ENCODE data around the gene USP21. TPM values are rescaled to one million over a fixed set of nuclear protein-coding genes. Genes with fewer than 3 reads are reported as not detected.
"Not testable (repeated sequence)": the region's sequence is repeated elsewhere in the genome, so short reads cannot be mapped to it uniquely, and the experiment has no call there.

USP21 gene, protein sequence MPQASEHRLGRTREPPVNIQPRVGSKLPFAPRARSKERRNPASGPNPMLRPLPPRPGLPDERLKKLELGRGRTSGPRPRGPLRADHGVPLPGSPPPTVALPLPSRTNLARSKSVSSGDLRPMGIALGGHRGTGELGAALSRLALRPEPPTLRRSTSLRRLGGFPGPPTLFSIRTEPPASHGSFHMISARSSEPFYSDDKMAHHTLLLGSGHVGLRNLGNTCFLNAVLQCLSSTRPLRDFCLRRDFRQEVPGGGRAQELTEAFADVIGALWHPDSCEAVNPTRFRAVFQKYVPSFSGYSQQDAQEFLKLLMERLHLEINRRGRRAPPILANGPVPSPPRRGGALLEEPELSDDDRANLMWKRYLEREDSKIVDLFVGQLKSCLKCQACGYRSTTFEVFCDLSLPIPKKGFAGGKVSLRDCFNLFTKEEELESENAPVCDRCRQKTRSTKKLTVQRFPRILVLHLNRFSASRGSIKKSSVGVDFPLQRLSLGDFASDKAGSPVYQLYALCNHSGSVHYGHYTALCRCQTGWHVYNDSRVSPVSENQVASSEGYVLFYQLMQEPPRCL
- 5.5 and 9.7 TPM in 2 replicates for total RNA-seq (2014; rRNA removed; shearing (Covaris generic))
- 29.5 and 31.3 TPM in 2 replicates for polyA plus RNA-seq (2015; cell fraction: cytosol; rRNA removed)
- polyA plus RNA-seq (2015; cell fraction: nucleus; rRNA removed), result 73.9 and 74.8 TPM in 2 replicates

- peak; percentile 78 for DNase-seq (ENCODE audit: low read depth)
These were observed at the start of gene USP21 for GRCh38 chr1:161159087-161159912. Gene USP21 (plus strand): TSS chr1:161159500. CDS start chr1:161160641, 1,141 bp downstream.

- DNase-seq (ENCODE audit: low read depth), result no peak
These were observed 48.2 kb upstream of the USP21 start for GRCh38 chr1:161111117-161111516.

DNA sequence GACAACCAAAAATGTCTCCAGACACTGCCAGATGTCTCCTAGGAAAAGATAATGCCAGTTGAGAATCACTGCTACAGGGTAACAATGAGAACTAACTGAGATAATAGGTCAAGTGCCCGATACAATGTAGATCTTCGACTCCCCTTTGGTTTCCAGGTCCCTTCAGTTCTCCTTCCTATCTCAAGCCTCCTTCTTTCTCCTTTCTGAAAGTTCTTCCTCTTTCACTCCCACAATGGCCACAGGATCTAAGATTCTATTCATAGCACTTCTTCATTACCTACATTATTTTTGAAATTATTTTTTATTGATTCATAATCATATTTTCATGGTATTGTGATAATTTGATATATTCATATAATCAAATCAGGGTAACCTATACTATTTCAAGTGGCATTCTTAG lies 47.8 kb upstream of the USP21 start:
- no peak for DNase-seq (ENCODE audit: low read depth)

- DNase-seq (ENCODE audit: low read depth), result no peak
These were observed 45.4 kb upstream of the USP21 start for GRCh38 chr1:161113915-161114314.

DNA sequence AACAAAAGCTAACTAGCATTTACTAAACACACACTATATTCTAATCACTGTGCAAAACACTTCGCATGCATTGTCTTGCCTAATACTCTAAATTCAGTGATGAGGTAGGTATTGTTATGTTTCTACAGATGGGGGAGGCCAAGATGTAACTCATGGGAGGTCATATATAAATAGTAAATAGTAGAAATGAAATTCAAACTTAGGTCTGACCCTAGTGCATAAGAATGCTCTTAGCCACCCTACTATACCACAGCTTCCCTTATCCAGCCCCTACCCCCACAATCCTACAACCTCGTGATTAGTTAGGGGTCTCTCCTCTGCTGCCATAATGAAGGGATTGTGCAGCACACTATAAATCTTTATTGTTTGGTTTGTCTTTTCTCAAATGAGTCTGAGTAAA lies 44.7 kb upstream of the USP21 start:
- DNase-seq (ENCODE audit: low read depth), result no peak

- peak; percentile 96 for DNase-seq (ENCODE audit: low read depth)
These were observed 44.1 kb upstream of the USP21 start for GRCh38 chr1:161115132-161115711.

DNA sequence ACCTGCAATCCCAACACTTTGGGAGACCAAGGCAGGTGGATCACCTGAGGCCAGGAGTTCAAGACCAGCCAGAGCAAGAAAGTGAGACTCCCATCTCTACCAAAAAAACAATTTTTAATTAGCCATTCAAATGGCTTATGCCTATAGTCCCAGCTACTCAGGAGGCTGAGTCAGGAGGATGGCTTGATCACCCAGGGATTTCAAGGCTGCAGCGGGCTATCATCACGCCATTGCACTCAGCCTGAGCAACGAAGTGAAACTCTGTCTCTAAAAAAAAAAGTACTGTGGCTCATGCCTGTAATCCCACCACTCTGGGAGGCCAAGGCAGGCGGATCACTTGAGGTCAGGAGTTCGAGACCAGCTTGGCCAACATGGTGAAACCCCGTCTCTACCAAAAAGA lies 43.3 kb upstream of the USP21 start:
- not testable (repeated sequence) for DNase-seq (ENCODE audit: low read depth)

- DNase-seq (ENCODE audit: low read depth), result peak; percentile 84
These were observed 41.3 kb upstream of the USP21 start, which contains the start of the genes NIT1 and PFDN2 for GRCh38 chr1:161117759-161118581. Gene NIT1 (plus strand): TSS chr1:161118105. CDS start chr1:161118177, 72 bp downstream. Gene PFDN2 (minus strand): TSS chr1:161118037. CDS start chr1:161118026, 11 bp downstream.

- DNase-seq (ENCODE audit: low read depth), result peak; percentile 66
These were observed 40.0 kb upstream of the USP21 start for GRCh38 chr1:161119092-161119903.

DNA sequence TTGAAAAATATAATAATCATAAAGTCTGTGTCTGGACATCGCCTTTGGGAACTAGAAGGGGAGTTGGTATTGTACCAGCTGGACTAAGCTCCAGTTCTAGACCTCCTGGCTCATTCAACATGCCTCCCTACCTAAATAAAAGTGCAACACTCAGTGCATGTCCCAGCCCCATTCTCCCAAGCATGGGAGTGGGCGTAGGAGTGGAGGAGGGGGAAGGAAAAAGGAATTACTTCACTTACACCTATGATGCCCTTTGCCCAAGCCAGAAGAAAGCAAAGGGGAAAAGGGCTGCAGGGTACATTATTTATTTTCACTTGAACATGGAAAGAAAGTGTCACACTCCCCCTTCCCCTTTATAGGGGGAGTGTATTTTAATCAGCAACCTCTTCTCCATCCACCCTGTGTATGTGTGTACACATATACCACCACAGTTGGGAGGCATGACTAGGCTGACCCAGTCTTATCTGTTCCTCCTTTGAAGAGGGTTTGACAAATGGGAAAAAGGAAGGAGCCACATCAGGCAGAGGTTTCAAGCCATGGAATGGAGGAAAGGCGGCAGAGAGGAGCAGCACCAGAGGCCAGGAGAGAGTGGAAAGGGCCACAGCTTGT lies 38.2 kb upstream of the USP21 start:
- DNase-seq (ENCODE audit: low read depth), result no peak

DNA sequence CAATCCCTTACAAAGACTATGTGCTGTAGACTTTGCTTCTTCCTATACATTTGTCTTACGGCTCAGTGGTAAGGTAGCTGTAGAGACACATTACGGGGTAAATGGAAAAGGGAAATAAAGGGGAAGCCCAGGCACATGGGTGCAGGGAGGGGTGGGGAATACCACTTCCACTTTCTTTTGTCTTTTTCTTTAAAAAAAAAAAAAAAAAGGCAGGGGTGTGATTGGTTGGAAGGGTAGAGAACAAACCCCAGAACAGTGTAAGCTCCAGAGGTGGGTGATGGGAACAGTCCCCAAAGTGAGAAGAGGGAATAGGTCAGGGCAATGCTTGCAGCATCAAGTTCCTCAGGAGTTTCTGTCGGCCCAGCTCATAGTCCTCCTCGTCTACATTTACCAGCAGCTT lies 37.5 kb upstream of the USP21 start:
- no peak for DNase-seq (ENCODE audit: low read depth)

DNA sequence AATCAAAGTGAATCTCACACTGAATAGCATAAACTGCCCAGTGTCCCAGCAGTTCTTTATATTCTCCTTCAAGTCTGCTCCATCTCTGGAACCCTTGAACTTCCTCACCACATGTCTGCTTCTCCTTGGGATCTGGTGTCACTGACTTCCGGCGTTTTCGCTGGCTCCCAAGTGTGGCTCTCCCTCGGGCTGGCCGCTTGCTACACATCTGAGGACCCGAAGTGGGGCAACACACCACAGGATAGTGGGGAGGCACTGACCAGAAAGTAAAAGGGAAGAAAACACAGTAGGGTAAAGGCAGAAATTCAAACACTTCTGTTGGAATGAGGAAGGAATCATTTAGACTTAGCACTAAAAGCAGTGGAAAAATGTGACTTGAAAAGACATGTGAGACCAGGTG lies 36.3 kb upstream of the USP21 start:
- DNase-seq (ENCODE audit: low read depth), result no peak

GRCh38 chr1:161127649-161128048 lies 31.7 kb upstream of the USP21 start:
- DNase-seq (ENCODE audit: low read depth), result no peak

DNA sequence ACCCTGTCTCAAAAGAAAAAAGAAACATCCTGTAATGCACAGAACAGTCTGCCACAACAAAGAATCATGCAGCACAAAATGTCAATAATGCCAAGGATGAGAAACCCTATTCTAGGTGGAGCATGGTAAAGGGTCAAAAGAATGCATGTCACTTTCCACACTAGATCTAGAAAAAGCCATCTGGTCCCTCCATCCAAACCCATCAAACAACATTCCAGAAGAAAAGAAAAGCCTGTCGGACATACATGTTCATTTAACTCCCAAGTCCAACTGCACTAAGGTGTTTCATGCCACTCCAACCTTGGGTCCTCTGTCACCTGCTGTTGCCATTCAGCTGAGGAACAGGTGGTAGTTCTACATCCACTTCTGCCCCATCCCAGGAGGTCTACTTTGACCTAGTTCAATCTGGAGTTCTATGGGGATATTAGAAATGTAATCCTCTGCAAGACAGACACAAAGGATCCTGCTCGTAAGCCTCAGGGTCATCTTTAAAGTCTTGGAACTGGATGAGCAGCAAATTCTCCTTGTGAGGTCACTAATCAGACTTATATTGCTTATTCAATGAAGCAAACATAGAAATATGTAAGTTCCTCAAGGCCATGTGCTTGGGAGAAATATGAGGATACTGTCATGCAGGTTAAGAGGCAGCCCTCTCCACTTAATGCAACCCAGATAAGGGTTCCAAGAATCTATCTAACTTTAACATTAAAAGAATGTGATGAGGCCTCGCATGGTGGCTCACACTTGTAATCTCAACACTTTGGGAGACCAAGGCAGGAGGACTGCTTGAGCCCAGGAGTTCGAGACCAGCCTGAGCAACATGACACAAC lies 30.5 kb upstream of the USP21 start:
- no peak for DNase-seq (ENCODE audit: low read depth)

DNA sequence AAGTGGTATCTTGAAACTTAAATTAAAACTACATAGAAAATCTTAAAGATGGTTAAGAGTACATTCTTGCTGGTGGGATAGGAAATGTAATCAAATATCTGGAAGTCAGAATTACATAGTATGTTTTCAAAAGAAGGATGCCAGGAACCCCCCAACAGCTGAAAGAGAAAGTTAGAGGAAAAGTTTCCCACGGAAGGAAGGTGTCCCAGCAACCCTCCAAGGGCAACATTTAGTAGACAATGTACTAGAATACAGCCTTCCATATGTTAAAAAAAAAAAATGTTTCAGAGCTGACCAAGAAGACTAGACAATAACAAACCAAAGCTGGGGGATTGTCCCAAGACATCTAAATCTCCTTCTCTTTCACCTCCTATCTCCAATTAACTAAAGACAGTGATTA lies 29.0 kb upstream of the USP21 start:
- no peak for DNase-seq (ENCODE audit: low read depth)

- DNase-seq (ENCODE audit: low read depth), result peak; percentile 6
These were observed 27.5 kb upstream of the USP21 start for GRCh38 chr1:161131523-161132409.
